ENCODE measurements around the gene GPATCH4. TPM values are rescaled to one million over a fixed set of nuclear protein-coding genes. Genes with fewer than 3 reads are reported as not detected.

Gene GPATCH4
- total RNA-seq, 1 donor from 2014 or later: 26.2 TPM

DNA sequence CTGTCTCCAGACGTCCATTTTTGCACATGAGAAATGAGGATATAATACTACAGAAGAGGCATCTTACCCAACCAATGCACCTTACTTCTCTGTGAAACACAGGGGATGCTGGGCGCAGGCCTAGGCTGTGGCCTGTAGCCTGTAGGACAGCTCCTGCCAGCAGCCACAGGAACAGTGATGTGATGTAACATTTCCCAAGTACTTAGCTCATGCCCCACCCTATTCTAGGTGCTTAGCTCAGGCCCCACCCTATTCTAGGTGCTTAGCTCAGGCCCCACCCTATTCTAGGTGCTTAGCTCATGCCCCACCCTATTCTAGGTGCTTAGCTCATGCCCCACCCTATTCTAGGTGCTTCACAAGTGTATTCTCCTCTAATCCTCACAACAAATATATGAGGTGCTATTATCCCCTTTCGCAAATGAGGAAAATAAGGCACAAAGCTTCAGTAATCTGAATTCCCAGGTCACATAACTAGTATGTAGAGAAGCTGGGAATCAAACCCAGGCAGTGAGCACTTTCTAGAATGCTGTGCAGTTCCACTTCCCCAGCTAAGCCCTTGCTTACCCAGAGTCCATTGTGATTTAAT, 14.3 kb downstream of the GPATCH4 start:
- Mint-ChIP-seq H3K27me3 (peaks cover 9% of the 10 kb centered on the region), H3K36me3 (ENCODE audit: insufficient read depth) (no peaks in the 10 kb centered on the region), H3K9me3 (ENCODE audit: low read depth) (no peaks in the 10 kb centered on the region), H3K4me1 (ENCODE audit: low read depth) (peaks cover 5% of the 10 kb centered on the region), H3K27ac (no peak overlapping the region), H3K4me3 (ENCODE audit: low read depth) (no peak overlapping the region)
- TF ChIP-seq, protein P1, sequence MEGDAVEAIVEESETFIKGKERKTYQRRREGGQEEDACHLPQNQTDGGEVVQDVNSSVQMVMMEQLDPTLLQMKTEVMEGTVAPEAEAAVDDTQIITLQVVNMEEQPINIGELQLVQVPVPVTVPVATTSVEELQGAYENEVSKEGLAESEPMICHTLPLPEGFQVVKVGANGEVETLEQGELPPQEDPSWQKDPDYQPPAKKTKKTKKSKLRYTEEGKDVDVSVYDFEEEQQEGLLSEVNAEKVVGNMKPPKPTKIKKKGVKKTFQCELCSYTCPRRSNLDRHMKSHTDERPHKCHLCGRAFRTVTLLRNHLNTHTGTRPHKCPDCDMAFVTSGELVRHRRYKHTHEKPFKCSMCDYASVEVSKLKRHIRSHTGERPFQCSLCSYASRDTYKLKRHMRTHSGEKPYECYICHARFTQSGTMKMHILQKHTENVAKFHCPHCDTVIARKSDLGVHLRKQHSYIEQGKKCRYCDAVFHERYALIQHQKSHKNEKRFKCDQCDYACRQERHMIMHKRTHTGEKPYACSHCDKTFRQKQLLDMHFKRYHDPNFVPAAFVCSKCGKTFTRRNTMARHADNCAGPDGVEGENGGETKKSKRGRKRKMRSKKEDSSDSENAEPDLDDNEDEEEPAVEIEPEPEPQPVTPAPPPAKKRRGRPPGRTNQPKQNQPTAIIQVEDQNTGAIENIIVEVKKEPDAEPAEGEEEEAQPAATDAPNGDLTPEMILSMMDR (IDR thresholded peaks at IDR 0.05; ENCODE audit: unreplicated experiment): no peak
- no peak for DNase-seq (ENCODE audit: low spot score, unreplicated experiment)

DNA sequence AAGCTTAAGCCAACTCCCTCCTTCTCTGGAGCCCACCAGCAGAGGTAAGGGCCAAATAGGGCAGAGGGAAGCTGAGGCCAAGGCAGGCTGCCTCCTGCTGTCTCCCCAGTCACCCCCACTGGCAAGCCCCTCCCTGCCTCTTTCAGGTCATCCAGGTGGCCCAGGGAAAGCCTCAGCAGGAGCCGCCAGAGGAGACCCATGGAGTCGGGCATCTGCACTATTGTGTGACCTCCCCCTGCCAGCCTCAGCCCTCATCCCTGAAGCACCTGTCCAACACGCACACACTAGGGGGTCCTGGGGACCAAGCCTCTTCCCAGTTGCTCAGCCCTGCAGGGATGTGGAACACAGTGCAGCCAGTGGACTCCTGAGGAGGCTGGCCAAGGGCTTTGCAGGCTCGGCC, 15.0 kb downstream of the GPATCH4 start:
- Mint-ChIP-seq H3K36me3 (ENCODE audit: insufficient read depth) (no peaks in the 10 kb centered on the region), H3K4me1 (ENCODE audit: low read depth) (peaks cover 5% of the 10 kb centered on the region), H3K4me3 (ENCODE audit: low read depth) (no peak overlapping the region), H3K27ac (no peak overlapping the region), H3K27me3 (peaks cover 9% of the 10 kb centered on the region), H3K9me3 (ENCODE audit: low read depth) (no peaks in the 10 kb centered on the region)
- TF ChIP-seq, protein P1 (IDR thresholded peaks at IDR 0.05; ENCODE audit: unreplicated experiment): no peak
- no peak for DNase-seq (ENCODE audit: low spot score, unreplicated experiment)

DNA sequence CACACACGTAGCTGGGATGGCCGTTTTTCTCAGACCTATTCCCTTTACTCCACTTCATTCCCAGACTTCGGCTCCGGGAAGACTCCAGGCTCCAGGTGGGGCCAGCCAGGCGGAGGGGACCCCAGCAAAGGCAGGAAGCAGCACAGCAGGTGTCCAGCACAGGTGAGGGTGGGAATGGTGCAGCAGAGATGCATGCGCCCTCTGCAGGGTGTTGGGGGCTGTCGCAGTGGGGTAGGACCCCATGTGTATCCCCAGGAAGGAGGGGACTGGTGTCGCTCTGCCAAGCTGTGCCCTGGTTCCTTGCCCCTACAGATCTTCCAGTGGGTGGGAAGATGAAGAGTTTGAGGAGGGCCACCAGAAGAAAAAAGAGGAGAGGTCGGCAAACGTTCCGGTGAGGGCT, 16.5 kb downstream of the GPATCH4 start:
- TF ChIP-seq, protein P1 (IDR thresholded peaks at IDR 0.05; ENCODE audit: unreplicated experiment): peak; percentile 69
- Mint-ChIP-seq H3K4me1 (ENCODE audit: low read depth) (peaks cover 2% of the 10 kb centered on the region), H3K9me3 (ENCODE audit: low read depth) (no peaks in the 10 kb centered on the region), H3K36me3 (ENCODE audit: insufficient read depth) (no peaks in the 10 kb centered on the region), H3K4me3 (ENCODE audit: low read depth) (no peak overlapping the region), H3K27me3 (peaks cover 11% of the 10 kb centered on the region), H3K27ac (no peak overlapping the region)
- DNase-seq (ENCODE audit: low spot score, unreplicated experiment): peak; percentile 36

DNA sequence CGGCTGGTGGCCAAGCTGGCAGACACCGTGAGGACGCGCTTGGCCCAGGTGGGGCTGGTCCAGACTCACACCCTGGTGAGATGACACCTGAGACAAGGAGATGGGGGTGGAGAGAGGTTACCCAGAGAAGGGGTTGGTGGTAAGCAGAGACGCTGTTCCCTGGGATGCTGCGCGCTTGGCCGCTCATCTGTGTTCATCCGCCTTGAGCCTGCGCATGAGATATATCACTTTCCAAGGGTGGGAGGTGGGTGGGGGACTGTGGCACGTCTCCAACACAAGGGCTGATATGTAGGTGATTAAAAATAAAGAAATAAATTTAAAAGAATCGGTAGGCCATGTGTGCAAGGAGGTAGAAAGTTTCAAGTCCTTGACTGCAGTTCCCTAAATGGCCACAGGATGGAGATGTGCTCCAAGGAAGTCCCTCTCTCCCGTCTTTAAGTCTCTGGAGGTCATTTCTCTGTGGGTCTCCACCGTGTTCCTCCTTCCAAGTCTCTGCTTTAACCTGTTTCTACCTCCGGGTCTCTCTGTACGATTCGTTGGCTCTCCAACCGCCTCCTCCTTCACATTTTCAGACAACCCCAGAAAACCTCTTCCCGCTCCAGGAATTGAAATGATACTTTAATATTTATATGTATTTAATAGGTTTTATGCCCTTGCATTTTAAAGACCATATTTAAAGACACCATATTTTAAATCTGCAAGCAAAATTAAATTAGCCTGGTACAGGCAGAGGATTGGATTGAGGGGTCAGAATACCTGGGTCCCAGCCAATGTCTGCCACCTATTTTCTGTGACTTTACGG, 17.3 kb downstream of the GPATCH4 start:
- peaks cover 11% of the 10 kb centered on the region for H3K27me3 Mint-ChIP-seq
- peak overlapping the region; percentile 45 for H3K4me3 Mint-ChIP-seq (ENCODE audit: low read depth)
- no peaks in the 10 kb centered on the region for H3K36me3 Mint-ChIP-seq (ENCODE audit: insufficient read depth)
- H3K27ac Mint-ChIP-seq: no peak overlapping the region
- no peaks in the 10 kb centered on the region for H3K9me3 Mint-ChIP-seq (ENCODE audit: low read depth)
- TF ChIP-seq, protein P1 (IDR thresholded peaks at IDR 0.05; ENCODE audit: unreplicated experiment): peak; percentile 92
- peaks cover 2% of the 10 kb centered on the region for H3K4me1 Mint-ChIP-seq (ENCODE audit: low read depth)
- peak; percentile 55 for DNase-seq (ENCODE audit: low spot score, unreplicated experiment)

DNA sequence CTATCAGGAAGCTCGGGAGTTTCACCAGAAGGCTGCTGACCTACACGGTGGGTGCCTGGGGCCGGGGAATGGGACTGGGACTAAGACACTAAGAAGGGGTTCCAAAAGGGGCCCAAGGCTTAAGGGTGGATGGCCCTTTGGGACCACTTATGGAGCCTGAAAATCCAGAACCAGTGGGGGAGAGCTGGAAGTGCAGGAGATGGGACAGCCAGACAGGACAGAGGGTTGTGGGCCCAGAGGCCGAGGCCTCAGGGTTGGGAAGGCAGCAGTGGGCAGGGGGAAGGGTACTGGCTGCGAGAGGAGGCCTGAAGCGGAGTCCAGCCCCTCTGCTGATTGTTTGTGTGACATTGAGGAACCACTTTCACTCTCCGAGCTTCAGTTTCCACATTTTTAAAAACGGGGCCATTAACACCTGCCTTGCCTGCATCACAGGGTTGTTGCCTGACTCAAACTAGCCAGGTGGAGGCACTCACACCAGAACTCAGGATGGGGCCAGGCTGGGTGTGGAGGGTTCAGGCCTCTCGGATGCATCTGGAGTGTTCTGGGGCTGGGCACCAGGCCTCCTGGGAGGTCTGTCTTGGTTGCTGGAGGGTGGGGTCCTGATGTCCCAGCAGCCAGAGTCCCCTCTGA, 18.8 kb downstream of the GPATCH4 start:
- peaks cover 11% of the 10 kb centered on the region for H3K27me3 Mint-ChIP-seq
- H3K4me3 Mint-ChIP-seq (ENCODE audit: low read depth): no peak overlapping the region
- peaks cover 5% of the 10 kb centered on the region for H3K4me1 Mint-ChIP-seq (ENCODE audit: low read depth)
- no peak for DNase-seq (ENCODE audit: low spot score, unreplicated experiment)
- H3K27ac Mint-ChIP-seq: no peak overlapping the region
- no peaks in the 10 kb centered on the region for H3K9me3 Mint-ChIP-seq (ENCODE audit: low read depth)
- TF ChIP-seq, protein P1 (IDR thresholded peaks at IDR 0.05; ENCODE audit: unreplicated experiment): no peak
- no peaks in the 10 kb centered on the region for H3K36me3 Mint-ChIP-seq (ENCODE audit: insufficient read depth)
